Endodermal cell (in vitro differentiated cells): ENCODE data around the gene TRIM37. TPM values are rescaled to one million over a fixed set of nuclear protein-coding genes. Genes with fewer than 3 reads are reported as not detected.

ENCODE experiments used
- DNase-seq: peaks from one replicate; pipeline ENCODE4 v3.0.0-alpha.2; 2017
- H3K27ac ChIP-seq: 2 replicates; pipeline ENCODE4 v1.5.1; 2013; ENCODE audit warnings: mild to moderate bottlenecking, low read depth, low read length, moderate library complexity
- H3K27me3 ChIP-seq: 2 replicates; pipeline ENCODE4 v1.6.1; 2013; ENCODE audit warnings: mild to moderate bottlenecking, low read length, moderate library complexity; ENCODE audit not compliant: insufficient read depth, control insufficient read depth, poor library complexity, severe bottlenecking
- H3K36me3 ChIP-seq: 2 replicates; pipeline ENCODE4 v1.7.0; 2013; ENCODE audit warnings: mild to moderate bottlenecking, low read length, moderate library complexity; ENCODE audit not compliant: control insufficient read depth, insufficient read depth
- H3K4me1 ChIP-seq: one replicate; pipeline ENCODE4 v1.7.0; 2013; ENCODE audit warnings: low read length; ENCODE audit not compliant: control insufficient read depth, insufficient read depth
- H3K4me3 ChIP-seq: 2 replicates; pipeline ENCODE4 v1.5.1; 2013; ENCODE audit warnings: mild to moderate bottlenecking, low read length, moderate library complexity
- H3K9ac ChIP-seq: 2 replicates; pipeline ENCODE4 v1.6.1; 2013; ENCODE audit warnings: mild to moderate bottlenecking, low read length, moderate library complexity; ENCODE audit not compliant: poor library complexity, severe bottlenecking; ENCODE audit errors: extremely low read depth
- H3K9me3 ChIP-seq: 2 replicates; pipeline ENCODE4 v1.6.1; 2013; ENCODE audit warnings: mild to moderate bottlenecking, low read length, moderate library complexity; ENCODE audit not compliant: control insufficient read depth
- H3K27ac Mint-ChIP-seq: 2 replicates; pipeline ENCODE4 v1.8.0; 2020; ENCODE audit warnings: mixed read lengths
- H3K27me3 Mint-ChIP-seq: 2 replicates; pipeline ENCODE4 v1.8.0; 2021; ENCODE audit warnings: mild to moderate bottlenecking, mixed read lengths; ENCODE audit not compliant: insufficient read depth
- H3K36me3 Mint-ChIP-seq: 2 replicates; pipeline ENCODE4 v1.8.0; 2020; ENCODE audit warnings: low read depth, mixed read lengths
- H3K4me1 Mint-ChIP-seq: 2 replicates; pipeline ENCODE4 v1.8.0; 2020; ENCODE audit warnings: mixed read lengths
- H3K4me3 Mint-ChIP-seq: 2 replicates; pipeline ENCODE4 v1.8.0; 2020; ENCODE audit warnings: mild to moderate bottlenecking, moderate library complexity, mixed read lengths
- H3K9me3 Mint-ChIP-seq: 2 replicates; pipeline ENCODE4 v1.8.0; 2020; ENCODE audit warnings: mild to moderate bottlenecking, mixed read lengths
- CTCF ChIP-seq: fragments of 200-600 bp; sonication (generic); conservative IDR thresholded peaks from 2 replicates; pipeline ENCODE4 v1.5.0; 2021; ENCODE audit warnings: antibody characterized with exemption, mild to moderate bottlenecking
- WGBS, 2 experiments: methylation state at CpG; one replicate each; pipeline versions ENCODE4 v1.1.5 to v1.1.7; 2013; ENCODE audit warnings: missing lambda C conversion rate in 2 of 2, mixed read lengths in 1 of 2; ENCODE audit not compliant: insufficient coverage in 1 of 2, insufficient read length in 1 of 2; 5-methylcytosine and 5-hydroxymethylcytosine counted together
- total RNA-seq, 2 donors: library from RNA; stranded (reverse); fragmentation: NEBNext Ultra II Directional in 1 of 2; extraction: Animal tissue kit (Norgen Biotek cat#: 25700) in 1 of 2; gene quantifications; 2 replicates in 1 of 2; 3 replicates in 1 of 2; pipeline ENCODE4 v1.2.1, GENCODE V29; 2021

The TRIM37 gene
- total RNA-seq, 2 donors from 2014 or later, result 43.6 to 64.6 TPM

- H3K4me1 Mint-ChIP-seq, result no peaks in the 10 kb centered on the region
- H3K9me3 Mint-ChIP-seq, result no peaks in the 10 kb centered on the region
- DNase-seq, result no peak
- Histone ChIP-seq H3K4me3 (no peak overlapping the region), H3K36me3 (peaks cover 53% of the 10 kb centered on the region), H3K9ac (no peak overlapping the region), H3K27ac (no peak overlapping the region), H3K27me3 (no peaks in the 10 kb centered on the region), H3K9me3 (no peaks in the 10 kb centered on the region), H3K4me1 (no peaks in the 10 kb centered on the region)
- H3K4me3 Mint-ChIP-seq, result no peak overlapping the region
- peaks cover 47% of the 10 kb centered on the region for H3K36me3 Mint-ChIP-seq
- no peak overlapping the region for H3K27ac Mint-ChIP-seq
- no peak for TF ChIP-seq CTCF
- no peaks in the 10 kb centered on the region for H3K27me3 Mint-ChIP-seq
These were observed 32.2 kb downstream of the TRIM37 start for GRCh38 chr17:59074494-59074893.

- H3K9ac ChIP-seq, result no peak overlapping the region
- H3K36me3 ChIP-seq, result peaks cover 50% of the 10 kb centered on the region
- TF ChIP-seq CTCF, result no peak
- no peaks in the 10 kb centered on the region for H3K9me3 Mint-ChIP-seq
- H3K36me3 Mint-ChIP-seq, result peaks cover 45% of the 10 kb centered on the region
- H3K27me3 ChIP-seq, result no peaks in the 10 kb centered on the region
- H3K27me3 Mint-ChIP-seq, result no peaks in the 10 kb centered on the region
- no peak for DNase-seq
- no peak overlapping the region for H3K4me3 ChIP-seq
- no peaks in the 10 kb centered on the region for H3K9me3 ChIP-seq
- 93 to 100% methylated on average over 1 of the region's 1 CpG for WGBS, 2 experiments
- H3K4me1 Mint-ChIP-seq, result no peaks in the 10 kb centered on the region
- no peak overlapping the region for H3K27ac Mint-ChIP-seq
- no peaks in the 10 kb centered on the region for H3K4me1 ChIP-seq
- no peak overlapping the region for H3K4me3 Mint-ChIP-seq
- H3K27ac ChIP-seq, result no peak overlapping the region
These were observed 32.7 kb downstream of the TRIM37 start for GRCh38 chr17:59073972-59074371.

- no peak for DNase-seq
- H3K4me1 Mint-ChIP-seq, result no peaks in the 10 kb centered on the region
- Histone ChIP-seq H3K9ac (no peak overlapping the region), H3K27ac (no peak overlapping the region), H3K4me1 (no peaks in the 10 kb centered on the region), H3K36me3 (peaks cover 64% of the 10 kb centered on the region), H3K9me3 (no peaks in the 10 kb centered on the region), H3K27me3 (no peaks in the 10 kb centered on the region), H3K4me3 (no peak overlapping the region)
- TF ChIP-seq CTCF, result no peak
- 100% methylated on average over 1 of the region's 1 CpG; no CpG with 5 or more reads in 1 of the 2 experiments for WGBS, 2 experiments
- H3K27ac Mint-ChIP-seq, result no peak overlapping the region
- H3K36me3 Mint-ChIP-seq, result peaks cover 40% of the 10 kb centered on the region
- no peak overlapping the region for H3K4me3 Mint-ChIP-seq
- H3K27me3 Mint-ChIP-seq, result no peaks in the 10 kb centered on the region
- H3K9me3 Mint-ChIP-seq, result no peaks in the 10 kb centered on the region
These were observed 36.8 kb downstream of the TRIM37 start for GRCh38 chr17:59069856-59070255.
